ENCODE data around the gene PIEZO1.

Gene PIEZO1

DNA sequence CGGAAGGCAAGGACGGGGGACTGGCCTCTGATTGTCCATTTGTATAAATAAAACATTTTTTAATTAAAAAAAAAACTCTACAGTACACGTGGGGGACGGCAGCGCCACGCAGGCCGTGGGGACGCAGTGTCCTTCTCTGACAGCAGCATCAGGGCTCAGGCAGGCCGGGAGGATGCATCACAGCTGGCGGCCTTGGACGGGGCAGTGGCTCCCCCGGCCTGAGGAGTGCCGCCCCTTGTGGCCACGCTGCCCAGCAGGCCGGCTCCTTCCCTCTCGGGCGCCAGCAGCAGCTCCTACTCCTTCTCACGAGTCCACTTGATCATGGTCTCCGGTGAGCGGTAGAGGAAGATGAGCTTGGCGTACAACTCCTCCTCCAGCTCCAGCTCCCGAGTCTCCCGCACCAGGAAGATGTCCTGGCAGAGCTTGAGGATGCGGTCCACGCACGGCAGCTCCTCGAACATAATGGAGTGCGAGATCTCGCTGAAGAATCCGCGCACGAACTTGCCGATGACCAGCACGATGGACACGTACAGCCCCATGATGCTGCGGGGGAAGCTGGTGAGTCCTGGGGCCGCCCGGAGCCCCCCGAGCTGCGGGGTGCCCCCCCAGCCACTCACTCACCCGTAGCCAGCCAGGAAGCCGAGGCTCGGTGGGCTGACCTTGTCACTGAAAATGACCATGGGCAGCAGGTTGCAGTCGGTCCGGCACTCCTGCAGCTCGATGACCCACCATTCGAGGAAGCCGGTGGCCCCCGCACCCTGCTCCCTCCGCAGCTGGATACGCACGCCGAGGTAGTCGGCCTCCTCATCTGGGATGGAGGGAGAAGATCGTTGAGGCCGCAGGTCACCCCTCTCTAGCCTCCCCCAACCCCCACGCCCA lies 69.5 kb downstream of the PIEZO1 start:
- no peak for DNase-seq

DNA sequence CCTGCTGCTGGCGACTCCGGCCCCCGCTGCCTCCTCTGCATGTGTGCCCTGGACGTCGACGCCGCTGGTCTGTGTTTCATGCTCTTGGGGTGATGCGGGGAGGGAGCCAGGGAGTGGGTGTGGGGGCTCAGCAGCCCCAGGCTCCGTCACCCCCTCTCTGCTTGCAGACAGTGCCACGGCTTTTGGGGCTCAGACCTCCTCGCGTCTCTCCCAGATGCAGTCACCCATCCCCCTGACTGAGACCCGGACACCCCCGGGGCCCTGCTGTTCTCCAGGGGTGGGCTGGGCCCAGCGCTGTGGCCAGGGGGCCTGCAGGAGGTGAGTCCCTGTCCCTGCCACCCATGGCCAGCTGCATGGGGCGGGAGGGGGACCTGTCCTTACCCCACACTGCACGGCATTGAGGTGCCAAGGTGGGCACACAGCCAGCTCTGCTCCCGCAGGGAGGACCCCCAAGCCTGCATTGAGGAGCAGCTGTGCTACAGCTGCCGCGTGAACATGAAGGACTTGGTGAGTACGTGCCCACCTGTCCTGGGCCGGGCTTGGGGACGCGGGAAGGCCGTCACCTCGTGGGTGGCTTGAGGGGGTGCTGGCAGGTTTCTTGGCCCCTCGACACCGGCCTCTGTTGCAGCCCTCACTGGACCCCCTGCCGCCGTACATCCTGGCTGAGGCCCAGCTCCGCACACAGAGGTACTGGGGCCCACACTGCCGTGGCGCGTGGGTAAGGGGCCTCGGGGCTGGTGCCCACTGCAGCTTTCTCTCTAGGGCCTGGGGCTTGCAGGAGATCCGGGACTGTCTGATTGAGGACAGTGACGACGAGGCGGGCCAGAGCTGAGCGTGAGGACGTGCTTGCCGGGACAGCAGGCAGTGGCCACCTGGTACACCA lies 70.4 kb downstream of the PIEZO1 start:
- DNase-seq, result no peak

DNA sequence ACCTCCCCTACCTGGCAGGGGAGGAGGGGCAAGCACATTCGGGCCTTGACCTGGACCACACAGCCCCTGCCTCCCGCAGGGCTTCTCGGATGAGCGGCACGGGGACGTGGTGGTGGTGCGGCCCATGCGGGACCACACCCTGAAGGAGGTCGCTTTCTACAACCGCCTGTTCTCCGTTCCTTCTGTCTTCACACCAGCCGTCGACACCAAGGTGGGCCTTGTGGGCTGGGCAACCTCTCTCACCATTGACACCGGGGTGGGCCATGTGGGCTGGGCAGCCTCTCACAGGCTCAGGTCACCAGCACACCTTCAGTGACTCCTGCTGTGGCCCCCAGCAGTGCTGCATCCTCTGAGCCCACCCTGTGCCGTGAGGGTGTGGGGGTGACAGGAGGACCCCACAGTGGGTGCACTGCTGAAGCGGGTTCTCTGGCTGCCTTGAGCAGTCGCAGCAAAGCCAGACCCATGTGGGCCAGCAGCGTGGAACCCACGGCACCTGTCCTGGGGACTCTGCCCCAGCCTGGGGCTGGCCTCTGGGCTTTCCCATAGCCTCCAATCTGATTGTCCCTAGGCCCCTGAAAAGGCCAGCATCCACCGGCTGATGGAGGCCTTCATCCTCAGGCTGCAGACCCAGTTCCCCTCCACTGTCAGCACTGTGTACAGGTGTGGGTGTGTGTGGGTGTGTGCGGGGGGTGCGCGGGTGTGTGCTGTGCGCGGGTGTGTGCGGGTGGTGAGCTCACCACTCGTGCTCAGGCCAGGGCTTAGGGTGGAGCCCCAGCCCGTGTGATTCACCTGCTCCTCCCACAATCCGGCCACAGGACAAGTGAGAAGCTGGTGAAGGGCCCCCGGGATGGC lies 71.2 kb downstream of the PIEZO1 start:
- DNase-seq, result no peak

DNA sequence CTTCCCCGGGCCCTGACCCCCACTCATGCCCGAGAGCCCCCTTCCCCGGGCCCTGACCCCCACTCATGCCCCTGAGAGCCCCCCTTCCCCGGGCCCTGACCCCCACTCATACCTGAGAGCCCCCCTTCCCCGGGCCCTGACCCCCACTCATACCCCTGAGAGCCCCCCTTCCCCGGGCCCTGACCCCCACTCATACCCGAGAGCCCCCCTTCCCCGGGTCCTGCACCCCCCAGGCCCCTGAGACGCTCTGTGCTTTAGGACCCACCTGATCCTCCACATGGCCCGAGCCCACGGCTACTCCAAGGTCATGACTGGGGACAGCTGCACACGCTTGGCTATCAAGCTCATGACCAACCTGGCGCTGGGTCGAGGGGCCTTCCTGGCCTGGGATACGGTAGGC lies 72.0 kb downstream of the PIEZO1 start:
- no peak for DNase-seq

DNA sequence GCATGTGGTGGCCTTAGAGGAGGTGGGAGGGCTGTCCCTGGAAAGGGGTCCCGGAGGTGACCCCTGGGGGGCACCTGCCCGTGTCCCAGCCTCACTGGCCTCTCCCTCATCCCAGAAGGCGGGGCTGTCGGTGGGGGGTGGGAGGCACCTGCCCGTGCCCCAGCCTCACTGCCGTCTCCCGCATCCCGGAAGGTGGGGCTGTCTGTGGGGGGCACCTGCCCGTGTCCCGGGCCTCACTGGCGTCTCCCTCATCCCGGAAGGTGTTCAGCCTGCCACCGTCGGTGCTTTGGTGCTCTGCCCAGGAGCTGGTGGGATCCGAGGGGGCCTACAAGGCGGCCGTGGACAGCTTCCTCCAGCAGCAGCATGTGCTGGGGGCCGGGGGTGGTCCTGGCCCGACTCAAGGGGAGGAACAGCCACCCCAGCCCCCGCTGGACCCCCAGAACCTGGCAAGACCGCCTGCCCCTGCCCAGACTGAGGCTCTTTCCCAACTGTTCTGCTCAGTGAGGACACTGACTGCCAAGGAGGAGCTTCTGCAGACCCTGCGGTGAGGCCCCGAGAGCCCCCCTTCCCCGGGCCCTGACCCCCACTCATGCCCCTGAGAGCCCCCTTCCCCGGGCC lies 72.5 kb downstream of the PIEZO1 start:
- DNase-seq, result no peak

DNA sequence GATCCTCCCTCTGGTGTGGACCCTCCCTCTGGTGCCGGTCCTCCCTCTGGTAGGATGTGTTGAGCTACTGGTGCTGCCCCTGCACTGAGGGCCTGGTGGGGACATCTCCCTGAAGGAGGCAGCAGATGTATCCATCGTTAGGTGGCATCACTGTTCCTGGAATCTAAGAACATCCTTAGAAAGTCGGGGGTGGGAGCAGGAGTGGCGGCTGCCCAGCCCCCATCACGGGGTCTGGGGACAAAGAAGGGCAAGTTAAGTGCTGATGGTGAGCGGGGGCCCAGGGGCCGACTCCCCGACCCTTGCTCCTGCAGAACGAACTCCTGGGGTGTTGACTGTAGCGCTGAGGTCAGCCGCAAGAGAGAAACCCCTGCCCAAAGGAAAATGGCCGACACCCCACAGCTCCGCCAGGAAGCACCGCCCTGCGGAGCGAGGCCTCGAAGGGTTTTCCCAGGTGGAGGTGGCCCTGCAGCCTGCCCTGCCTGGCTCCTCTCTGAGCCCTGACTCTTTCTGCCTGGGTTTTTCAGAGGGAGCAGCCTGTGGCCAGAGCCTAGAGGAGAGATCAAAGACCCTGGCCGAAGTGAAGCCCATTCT lies 73.2 kb downstream of the PIEZO1 start:
- no peak for DNase-seq

DNA sequence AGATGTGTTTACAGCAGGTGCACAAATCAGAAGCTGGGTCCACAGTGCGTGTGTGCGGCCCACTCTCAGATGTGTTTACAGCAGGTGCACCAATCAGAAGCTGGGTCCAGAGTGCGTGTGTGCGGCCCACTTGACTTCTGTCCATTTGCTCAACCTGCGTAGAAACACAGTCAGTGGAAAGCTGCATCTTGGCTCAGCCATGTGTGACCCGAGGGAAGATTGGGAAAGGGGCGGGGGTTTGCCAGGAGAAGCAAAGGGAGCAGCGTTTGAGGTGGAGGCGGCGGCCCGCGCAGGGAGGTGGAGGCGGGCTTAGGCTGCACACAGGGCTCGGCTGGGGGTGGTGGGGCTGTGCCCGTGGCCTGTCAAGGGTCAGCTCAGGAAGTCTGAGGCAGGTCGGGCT lies 74.5 kb downstream of the PIEZO1 start:
- DNase-seq, result no peak

DNA sequence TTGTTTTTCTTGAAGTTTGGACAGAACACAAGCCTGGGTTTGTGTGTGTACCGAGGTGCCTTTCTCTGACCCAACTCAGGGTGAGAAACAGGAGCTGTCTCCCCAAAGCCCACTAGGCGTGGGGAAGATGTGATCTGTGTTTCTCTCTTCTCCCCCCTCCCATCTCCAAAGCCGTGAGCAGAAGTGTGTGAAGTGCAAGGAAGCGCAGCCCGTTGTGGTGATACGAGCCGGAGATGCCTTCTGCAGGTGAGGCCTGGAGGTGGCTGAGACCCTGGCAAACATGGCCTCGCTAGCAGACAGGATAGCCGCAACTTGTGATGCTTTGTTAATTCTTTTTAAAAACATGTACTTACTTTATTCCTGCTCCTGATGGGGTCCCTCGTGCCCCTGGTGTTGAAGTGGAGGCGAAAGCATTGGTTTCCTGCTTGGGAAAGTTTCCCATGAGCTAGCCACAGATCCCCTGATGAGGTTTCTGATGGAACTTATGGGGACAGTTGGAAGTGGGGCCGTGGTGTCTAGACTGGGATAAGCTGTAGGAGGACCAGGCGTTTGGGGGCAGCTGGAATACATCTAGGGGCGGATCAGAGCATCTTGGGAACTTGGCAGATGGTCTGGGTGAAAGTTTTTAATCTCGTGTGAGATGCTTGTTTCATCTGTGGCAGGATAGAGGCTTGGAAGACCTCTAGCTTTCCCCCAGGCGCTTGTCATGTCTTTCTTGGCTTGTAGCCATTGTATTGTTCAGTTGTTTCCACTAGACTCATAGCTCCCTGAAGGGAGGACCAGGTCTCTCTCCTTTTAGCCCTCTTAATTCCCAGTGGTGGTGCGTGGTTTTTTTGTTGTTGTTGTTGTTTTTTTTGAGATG lies 77.8 kb downstream of the PIEZO1 start:
- no peak for DNase-seq

DNA sequence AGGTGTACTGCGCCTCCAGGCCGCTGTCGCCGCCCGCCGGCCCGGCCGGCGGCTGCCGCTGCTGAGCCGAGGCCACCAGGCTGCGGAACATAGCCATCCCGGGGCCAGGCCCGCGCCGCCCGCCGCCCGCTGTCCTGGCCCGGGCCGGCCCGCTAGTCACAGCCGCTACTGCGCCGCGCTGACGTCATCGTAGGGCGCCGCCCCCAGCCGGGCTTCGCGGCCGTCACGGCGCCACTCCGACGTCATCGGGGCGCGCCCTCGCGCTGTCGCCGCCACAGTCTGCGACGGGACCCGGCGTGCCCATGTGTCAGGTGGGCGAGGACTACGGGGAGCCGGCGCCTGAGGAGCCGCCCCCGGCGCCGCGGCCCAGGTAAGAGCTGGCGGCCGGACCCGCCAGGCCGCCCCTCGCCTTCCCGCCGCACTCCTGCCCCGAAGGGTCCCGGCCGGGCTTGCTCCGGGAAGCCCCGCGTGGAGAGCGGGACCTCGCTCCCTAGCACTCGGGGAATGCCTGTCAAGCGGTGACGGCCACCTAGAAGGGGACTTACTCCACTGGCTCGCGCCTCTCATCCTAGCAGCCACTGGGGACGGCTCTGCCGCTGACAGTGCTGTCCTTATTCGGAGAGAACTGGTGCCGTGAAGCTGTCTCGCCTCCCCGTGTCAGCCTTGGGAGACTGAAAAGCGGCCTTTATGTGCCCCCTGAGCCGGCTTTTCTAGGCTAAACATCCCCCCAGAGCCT lies 78.6 kb downstream of the PIEZO1 start, which contains the start of the genes CTU2 and RNF166:
CTU2 (plus strand) TSS at position 275 of the 736 bp plus-strand sequence; CDS start at position 303, 28 bp downstream.
RNF166 (minus strand) TSS at position 180 of the 736 bp plus-strand sequence; CDS start at position 97, 83 bp downstream.
- DNase-seq, result peak; percentile 67

DNA sequence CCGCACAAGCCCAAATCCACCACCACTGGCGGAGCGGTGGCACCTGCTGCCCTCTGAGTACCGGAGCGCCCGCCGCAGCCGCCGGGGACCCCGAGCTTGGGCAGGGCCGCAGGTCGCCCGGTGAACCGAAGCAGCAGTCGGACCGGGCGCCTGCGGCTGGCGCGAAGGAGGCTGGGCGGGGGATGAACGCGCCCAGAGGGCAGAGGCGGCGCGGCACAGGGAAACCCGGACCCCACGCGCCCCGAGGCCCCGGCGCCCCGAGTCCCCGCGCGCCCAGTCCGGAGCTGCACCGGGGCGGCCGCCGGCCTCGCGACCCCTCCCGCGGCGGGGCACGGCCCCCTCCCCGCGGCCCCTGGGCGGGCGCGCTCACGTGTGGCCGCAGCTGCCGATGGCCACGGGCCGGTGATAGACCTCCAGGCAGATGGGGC lies 79.2 kb downstream of the PIEZO1 start:
- no peak for DNase-seq

DNA sequence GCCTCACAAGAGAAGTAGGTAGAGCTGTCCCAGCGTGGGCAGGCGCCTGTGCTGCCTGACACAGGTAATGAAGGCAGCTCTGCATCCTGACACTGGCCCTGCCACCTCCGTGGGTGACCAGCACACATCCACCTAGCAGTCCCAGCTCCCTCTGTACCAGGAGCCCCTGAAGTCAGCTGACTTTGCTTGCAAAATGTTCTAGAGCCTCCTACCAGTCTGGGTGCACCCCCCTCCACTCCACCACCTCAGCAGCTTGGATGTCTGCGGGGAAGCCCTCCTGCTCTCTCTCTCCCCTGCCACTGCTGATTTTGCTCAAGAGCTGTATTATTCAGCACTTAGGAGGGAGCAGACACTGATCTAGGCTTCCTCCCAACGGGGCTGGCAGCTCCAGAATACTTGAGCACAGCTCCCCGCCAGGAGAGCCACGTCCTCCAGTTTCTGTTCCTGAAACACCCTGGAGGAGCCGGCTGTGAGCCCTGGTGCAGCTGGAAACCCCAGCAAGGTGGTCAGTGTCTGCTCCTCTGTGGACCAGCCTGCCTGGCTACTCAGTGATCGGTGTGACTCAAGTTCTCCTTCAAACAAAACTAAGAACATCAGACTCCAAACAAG lies 79.8 kb downstream of the PIEZO1 start:
- no peak for DNase-seq

DNA sequence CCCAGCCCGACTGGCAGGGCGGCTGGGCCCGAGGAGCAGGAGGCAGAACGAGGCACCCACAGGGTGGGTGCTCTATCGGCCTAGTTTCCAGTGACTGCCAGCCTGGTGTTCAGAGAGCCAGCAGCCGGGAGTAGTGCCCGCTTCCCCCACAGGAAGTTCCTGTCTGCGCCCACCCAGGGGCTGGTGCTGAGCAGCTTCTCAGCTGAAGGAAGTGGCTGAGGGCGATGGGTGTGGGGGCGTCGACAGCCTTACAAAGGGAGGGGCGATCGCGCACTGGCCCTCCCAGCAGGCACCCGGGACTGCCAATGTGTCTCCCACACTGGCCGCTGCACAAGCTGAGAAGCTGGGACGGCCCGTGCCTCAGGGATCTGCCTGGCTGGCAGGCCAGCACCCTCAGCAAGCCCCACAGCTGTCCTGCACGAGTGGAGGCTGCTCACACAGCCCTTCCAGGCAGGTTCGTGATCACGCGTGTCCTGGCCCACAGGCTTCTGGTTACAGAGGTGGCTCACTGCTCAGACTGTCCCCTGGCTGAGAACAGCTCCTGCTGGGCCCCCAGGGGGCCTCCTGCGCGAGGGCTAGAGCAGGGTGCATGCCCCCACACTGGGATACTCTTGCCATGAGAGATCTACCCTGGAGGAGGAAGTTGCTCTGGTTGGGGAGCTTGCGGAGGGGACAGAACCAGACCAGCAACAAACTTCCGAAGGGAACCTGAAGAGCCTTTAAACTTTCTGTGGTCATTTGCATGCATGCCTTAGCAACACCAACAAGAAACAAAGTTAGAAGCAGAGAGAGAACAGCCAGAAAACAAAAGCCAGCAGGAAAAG lies 81.3 kb downstream of the PIEZO1 start:
- no peak for DNase-seq

DNA sequence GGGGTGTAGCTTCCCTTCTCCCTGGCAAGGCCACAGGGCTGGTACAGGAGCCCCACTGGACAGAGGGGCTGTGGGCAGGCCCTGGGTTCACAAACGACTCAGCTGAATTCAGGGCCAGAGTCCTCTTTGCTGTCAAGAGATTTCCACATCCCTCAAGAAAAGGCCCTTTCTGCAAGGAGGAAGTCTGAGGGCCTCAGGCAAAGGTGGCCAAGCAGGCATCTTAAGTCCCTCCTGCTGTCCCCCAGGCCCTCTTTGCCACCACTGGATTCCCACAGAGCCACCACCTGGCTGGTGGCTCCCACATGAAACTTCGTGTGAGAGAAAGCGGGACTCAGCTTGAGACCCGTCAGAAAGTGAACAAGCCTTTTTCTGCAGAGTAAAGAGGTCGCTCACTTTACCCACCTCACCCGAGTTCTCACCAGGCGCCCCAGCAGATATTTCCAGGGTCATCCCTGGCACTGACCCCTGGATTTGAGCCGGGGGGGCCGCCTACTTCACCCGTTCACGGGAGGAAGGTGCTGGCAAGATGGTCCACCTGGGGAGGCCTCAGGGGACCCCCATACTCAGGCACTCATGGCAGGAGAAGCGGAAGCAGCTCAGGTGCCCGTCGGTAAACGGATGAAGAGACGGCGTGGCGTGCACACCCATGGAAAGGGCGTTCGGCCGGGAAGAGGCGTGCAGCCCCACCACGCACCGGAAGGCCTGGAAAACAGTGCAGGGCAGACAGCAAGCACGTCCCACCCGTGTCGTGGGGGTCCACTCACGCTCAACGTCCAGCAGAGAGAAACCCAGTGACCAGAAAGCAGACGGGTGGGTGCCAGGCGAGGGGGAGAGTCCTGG lies 82.4 kb downstream of the PIEZO1 start:
- DNase-seq, result no peak

DNA sequence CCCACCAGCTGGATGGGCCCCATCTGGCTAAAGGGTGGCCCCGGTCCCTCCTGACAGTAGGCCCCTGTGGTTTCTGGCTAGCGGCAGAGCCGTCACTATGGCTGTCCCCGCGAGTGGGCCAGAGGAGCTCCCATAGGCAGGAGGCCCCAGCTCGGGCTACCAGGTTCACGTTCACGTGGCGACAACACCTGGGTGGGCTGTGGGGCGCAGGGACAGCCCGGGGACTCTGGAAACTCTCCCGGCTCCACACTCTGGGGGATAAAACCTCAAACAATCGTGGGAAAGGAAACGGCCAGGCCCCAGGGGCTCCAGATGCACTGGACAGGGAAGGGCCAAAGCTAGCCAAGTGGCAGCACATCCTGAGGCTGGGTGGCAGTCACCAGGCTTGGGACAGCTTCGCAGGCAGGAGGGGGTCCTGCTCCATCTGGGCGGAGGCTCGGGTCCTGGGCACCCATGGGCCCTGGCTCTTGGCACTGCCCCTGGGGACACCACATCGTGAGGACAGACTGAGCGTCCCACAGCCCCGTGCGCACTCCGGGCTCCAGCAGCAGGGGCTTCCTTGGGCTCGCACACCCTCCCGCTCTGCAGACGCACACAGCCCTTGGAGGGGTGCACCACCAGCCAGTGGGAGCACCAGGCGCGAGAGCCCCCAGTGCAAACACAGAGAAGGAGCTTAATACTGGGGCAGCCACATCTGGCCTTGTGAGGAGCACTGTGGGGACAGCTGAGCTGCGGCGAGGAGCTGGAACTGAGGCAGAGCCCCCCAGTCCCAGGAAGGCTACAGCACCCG lies 83.2 kb downstream of the PIEZO1 start:
- DNase-seq, result no peak

DNA sequence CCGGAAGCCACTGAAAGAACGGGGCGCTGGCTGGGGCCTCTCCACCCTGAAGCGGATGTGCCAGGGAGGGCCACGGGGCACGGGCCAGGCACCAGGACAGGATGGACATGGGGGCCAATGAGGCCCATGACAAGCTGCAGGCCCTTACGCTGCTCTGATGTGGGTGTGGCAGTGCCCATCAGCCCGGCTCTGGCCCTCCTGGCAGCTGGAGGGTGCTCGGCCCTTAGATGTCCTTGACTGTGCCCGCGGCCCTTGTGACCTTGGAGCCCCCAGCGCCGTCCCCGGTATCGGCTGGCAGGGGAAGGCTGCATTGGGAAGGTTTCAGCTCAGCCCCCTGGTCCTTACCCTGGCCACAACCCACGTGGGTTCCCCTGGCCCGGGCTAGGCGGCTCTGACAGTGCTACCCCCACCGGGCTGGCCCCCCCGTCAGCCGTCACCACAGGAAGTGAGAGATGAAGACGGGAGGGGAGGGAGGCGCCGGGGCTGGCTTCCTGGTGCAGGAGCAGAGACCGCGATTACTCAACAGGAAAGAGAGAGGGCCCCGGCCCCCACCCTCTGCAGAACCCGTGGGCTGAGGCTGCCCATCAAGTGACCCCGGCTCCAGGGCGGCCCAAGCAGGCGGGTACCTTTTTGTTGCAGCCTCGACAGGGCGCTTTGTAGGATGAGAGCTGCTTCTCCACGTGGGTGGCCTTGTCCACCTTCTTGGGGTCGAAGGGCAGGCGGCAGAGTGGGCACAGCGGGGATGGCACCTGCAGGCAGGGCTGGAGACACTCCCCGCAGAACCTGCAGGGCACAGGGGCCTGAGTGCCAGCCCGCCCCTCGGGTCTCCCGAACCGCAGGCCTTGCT lies 84.2 kb downstream of the PIEZO1 start:
- DNase-seq, result no peak

DNA sequence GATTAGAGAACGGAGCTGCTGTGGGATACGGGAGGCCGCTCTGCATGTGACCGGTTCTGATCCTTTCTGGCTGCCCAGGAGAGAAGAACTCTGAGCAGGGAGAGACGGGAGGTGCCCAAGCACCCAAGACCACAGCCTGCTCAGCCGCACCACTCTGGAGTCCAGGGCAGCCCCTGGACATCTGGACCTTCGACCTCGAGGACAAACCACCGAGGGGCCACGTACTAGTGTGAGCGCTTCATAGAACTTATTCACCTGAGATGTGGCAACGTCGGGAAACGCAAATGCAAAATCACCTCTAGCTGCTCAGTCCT lies 84.7 kb downstream of the PIEZO1 start:
- DNase-seq, result no peak
